HL-60/S4 (cell line): ENCODE measurements around the gene MFAP3L.

Experiments
- in situ Hi-C: fragments of 300-500 bp; cut with MboI; formaldehyde crosslinking; loops from 2 replicates; pipeline ENCODE4 v1.14.3; 2022; ENCODE audit warnings: low sequenced_read_pairs

The MFAP3L gene

GRCh38 chr4:170025523-170026252, 507 bp downstream of the MFAP3L start:
- in situ Hi-C loops, result loop anchor here (25.0 kb wide), 2 partner anchors 213 to 413 kb away; partner anchors contain the start of genes CLCN3 and NEK1

DNA sequence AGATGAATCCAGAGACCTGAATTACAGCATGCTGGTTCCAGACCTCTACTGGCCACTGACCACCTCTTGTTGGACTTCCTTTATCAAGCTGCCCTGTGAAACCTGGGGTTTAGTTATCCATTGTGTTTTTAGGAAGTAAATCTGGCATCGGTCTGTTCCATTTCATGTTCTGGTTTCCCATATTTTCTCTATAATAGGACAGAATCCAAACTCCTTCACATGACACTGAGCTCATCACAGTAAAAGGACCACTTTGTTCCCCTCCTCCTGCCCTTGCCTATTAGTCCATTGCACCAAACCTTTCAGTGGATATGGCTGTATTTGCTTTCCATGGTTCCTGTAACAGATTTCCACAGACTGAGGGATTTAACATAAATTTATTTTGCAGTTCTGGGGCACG, 4.0 kb downstream of the MFAP3L start:
- in situ Hi-C loops, result no loop called here

DNA sequence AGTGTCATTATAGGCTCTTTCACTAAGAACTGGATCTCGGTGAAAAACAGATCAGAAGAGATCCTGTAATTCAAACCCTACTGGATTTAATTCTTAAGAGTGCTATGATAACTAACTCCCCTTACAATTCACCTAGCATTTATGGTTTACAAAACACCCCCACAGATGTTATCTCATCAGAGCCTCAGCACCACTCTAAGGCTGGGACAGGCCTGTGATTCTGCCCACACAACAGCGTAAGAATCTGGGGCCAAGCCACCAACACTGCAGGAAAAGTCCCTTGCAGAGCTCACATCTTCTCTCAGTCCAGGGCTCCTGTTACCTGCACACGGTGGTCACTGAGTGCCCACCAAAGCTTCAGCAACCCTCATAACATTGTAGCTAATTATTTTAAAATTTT, 8.9 kb downstream of the MFAP3L start:
- in situ Hi-C loops, result no loop called here

DNA sequence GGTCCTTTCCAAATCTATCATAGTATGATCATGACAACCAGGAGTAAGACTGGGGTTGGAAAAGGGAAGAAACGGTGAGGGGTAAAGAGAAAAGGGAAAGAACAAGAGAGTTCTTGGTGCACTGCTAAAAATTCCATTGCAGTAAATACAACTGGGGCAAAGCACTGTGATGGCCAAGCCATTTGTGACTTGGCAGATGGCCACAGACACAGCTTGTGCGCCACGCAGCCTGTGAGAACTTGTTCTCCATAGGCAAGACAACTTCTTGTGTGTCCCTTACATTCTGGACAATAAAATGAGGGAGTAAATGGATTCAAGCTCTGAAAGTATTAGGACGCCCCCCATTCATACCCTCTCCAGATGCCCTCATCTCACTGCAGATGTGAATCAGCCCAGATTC, 10.9 kb downstream of the MFAP3L start:
- in situ Hi-C loops, result no loop called here

GRCh38 chr4:170014359-170015011, 11.7 kb downstream of the MFAP3L start:
- in situ Hi-C loops, result no loop called here

DNA sequence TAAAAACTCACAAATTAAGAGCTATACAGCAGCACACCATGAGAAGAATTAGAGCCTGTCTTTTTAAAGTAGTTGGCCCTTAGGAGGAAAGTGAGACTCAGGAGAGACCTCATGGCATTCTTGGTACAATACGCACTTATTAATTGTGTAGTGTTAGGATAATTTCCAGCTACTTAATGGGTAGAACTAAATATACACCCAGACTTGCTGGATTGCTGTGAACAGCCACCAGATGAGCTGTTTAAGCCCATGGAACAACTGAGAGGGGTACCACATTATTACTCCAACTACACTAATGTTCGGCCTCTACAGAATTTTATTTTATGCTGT, 13.6 kb downstream of the MFAP3L start:
- in situ Hi-C loops, result no loop called here

DNA sequence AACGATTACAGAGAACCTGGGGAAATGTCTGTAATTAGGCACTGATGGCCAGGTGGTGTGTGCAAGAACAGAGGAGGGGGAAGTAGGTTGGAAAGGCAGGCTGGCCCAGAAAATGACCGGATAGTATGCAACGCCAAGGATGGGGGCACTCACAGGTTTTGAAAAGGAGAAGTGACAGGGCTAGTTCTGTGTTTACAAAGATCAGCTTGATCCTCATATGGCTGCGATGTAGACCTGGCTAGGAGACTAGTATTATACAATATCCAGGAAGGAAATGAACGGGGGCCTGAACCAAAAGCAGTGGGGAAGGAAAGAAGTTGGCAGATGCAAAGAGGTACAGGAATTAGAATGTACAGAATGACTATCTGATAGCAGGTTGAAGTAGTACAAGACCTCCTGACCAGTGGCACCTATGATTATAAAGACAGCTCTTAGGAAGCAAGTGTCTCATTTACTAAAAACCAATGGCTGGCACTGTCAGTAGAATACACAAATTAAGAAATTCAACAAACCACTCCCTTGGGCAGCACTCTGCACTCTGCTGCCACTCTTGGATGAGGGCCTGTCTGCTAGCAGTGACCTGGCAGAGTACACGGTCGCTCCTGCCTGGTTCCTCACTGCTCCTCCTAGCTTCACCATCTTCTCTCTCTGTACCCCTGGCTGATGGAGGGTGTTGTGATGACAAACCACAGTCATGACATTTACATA, 14.1 kb downstream of the MFAP3L start:
- in situ Hi-C loops, result no loop called here

GRCh38 chr4:170009291-170009690, 16.9 kb downstream of the MFAP3L start:
- in situ Hi-C loops, result no loop called here

DNA sequence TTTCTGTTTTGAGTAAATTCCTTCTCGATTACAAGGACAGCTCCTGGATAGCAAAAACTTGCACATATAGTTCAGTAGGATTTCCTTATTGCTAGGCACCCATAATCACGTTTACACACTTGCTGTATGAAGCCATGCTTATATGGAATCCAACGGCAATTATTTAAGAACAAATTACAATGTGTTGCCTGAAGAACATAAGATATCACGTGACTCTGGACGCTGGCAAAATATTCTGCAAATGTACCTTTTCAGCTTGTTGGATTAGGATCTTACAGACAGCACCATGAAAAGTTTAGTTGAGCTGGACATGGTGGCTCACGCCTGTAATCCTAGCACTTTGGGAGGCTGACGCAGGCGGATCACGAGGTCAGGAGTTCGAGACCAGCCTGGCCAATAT, 17.4 kb downstream of the MFAP3L start:
- in situ Hi-C loops, result no loop called here

DNA sequence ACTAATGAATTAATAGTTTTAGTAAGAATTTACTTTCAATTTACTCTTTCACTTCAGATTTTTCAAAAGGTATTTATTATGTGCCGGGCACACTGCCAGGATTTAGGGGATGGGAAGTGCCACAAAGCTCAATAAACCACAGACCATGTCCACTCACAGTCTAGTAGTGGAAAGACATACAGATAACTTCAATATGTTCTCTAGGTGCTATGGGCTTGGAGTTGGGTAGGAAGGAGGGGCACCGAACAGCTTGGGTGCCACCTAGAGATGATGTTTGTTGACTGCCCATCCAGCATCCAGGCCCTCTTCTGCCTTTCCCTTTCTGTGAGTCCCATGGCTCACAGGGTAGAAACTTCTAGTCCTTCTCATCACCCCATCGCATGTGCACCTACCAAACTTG, 17.8 kb downstream of the MFAP3L start:
- in situ Hi-C loops, result no loop called here

DNA sequence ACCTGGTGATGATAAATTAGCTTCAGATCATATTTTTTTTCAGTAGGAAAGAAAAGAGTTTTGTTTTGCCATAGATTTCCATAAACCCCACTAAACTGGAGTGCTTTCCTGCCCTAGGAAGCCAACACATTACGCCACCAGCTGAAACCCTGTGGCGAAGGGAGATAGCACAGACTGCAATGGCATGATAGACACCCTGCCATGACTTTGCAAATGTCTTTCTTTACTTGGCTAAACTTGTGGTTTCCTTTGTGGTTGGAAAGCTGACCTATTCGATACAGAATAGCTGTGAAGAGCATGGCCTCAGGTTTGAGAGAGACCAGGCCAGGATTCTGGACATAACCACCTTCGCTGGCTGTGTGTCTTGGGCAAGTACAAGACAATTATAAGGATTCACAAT, 19.1 kb downstream of the MFAP3L start:
- in situ Hi-C loops, result no loop called here

- in situ Hi-C loops, result no loop called here
These were observed 20.7 kb downstream of the MFAP3L start for GRCh38 chr4:170005472-170005871.

GRCh38 chr4:170004651-170005295, 21.4 kb downstream of the MFAP3L start:
- in situ Hi-C loops, result no loop called here

- in situ Hi-C loops, result no loop called here
These were observed 22.8 kb downstream of the MFAP3L start for GRCh38 chr4:170003071-170004070.

- in situ Hi-C loops, result no loop called here
These were observed 24.4 kb downstream of the MFAP3L start for GRCh38 chr4:170001745-170002267.

DNA sequence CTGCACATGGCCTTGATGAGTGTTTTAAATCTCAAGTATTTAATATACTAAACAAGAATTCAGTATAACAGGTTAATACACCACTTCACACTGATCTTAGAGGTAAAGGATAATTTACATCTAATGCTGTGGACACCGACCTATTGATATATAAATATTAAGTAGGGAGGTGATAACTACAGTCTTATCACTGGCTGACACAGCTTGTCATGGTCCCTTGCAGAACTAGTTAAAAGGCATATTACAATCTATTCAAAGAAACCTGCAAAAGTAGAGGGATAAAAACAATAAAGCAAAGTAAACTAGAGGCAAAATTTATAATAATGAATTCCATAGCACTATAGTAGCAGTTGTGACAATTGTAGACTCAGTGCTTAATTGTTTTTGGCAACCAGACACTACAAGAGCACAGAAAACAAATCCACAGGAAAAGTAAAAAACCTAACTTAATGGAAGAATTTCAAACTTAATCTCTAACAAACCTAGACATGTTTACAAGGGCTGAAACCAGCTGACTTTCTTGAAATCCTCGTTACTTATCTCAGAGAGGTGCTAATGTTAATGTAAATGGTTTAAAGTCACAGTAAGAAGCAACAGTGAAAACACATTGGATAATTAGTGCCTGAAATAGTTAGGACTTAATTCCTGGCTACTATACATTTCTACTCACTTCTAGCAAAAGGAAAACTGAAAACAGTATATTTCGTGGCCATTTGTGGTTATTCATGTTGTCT, 25.0 kb downstream of the MFAP3L start:
- in situ Hi-C loops, result no loop called here

- in situ Hi-C loops, result no loop called here
These were observed 26.3 kb downstream of the MFAP3L start for GRCh38 chr4:169999923-170000322.

- in situ Hi-C loops, result no loop called here
These were observed 27.2 kb downstream of the MFAP3L start for GRCh38 chr4:169998981-169999380.
